ENCODE measurements around the gene ENO1. TPM values are rescaled to one million over a fixed set of nuclear protein-coding genes. Genes with fewer than 3 reads are reported as not detected.
A peak's percentile ranks its signal among the peaks of the same experiment; 100 is the strongest.
"Not testable (repeated sequence)": the region's sequence is repeated elsewhere in the genome, so short reads cannot be mapped to it uniquely, and the experiment has no call there.

ENO1 gene
- total RNA-seq, 6 experiments from 2014 or later = 1,376 to 1,744 (median 1,709) TPM

DNA sequence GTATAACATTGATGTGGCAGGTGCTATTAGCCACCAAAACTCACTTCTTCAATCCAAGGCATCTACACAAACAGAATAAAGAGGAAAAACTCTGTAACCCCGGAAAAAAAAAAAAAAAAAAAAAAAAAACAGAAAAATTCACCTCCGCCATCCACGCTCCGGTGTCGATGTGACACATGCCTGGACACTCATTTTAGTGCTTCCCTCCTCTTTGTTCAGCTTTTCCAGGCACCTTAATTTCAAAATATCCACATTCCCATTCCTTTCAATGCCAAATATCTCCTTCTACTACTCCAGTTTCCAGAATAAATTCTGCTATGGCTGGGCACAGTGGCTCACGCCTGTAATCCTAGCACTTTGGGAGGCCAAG is 55.2 kb downstream of the ENO1 start:
- no peaks in the 10 kb centered on the region for H3K36me3 Mint-ChIP-seq (ENCODE audit: low read depth)
- no peaks in the 10 kb centered on the region for H3K9me3 Mint-ChIP-seq
- peak overlapping the region; percentile 49; the same call in 1 of the 2 replicates for H3K4me3 Mint-ChIP-seq
- no peak for DNase-seq
- peaks cover 10% of the 10 kb centered on the region for H3K27me3 Mint-ChIP-seq (ENCODE audit: insufficient read depth)
- TF ChIP-seq CTCF (IDR thresholded peaks at IDR 0.05) = no peak
- peaks cover 48% of the 10 kb centered on the region for H3K4me1 Mint-ChIP-seq (ENCODE audit: low read depth)
- peak overlapping the region; percentile 45; the same call in 1 of the 2 replicates for H3K27ac Mint-ChIP-seq

- Mint-ChIP-seq H3K27me3 (ENCODE audit: insufficient read depth) (peaks cover 9% of the 10 kb centered on the region), H3K27ac (peak overlapping the region; percentile 62), H3K36me3 (ENCODE audit: low read depth) (no peaks in the 10 kb centered on the region), H3K4me1 (ENCODE audit: low read depth) (peaks cover 53% of the 10 kb centered on the region), H3K4me3 (peak overlapping the region; percentile 57; the same call in 1 of the 2 replicates), H3K9me3 (no peaks in the 10 kb centered on the region)
- DNase-seq = peak; percentile 97
- TF ChIP-seq CTCF (IDR thresholded peaks at IDR 0.05) = no peak
Measured at GRCh38 chr1:8822373-8823294, 55.9 kb downstream of the ENO1 start.

DNA sequence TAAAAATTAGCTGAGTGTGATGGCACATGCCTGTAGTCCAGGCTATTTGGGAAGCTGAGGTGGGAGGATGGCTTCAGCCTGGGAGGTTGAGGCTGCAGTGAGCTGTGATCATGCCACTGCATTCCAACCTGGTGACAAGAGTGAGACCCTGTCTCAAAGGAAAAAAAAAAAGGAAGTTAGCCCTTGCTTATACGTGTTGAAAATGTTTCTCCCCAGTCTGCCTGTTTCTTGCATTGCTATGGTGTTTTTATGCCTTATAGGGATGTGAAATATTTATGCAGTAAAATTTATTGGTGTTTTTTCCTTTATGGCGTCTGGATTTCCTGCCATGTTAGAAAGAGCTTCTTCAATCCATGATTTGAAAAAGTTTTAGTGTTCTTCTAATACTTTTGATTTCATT is 57.4 kb downstream of the ENO1 start:
- DNase-seq = no peak
- H3K36me3 Mint-ChIP-seq (ENCODE audit: low read depth) = no peaks in the 10 kb centered on the region
- H3K27me3 Mint-ChIP-seq (ENCODE audit: insufficient read depth) = peaks cover 8% of the 10 kb centered on the region
- no peaks in the 10 kb centered on the region for H3K9me3 Mint-ChIP-seq
- no peak for TF ChIP-seq CTCF (IDR thresholded peaks at IDR 0.05)
- no peak overlapping the region for H3K27ac Mint-ChIP-seq
- peaks cover 58% of the 10 kb centered on the region for H3K4me1 Mint-ChIP-seq (ENCODE audit: low read depth)
- no peak overlapping the region for H3K4me3 Mint-ChIP-seq

DNA sequence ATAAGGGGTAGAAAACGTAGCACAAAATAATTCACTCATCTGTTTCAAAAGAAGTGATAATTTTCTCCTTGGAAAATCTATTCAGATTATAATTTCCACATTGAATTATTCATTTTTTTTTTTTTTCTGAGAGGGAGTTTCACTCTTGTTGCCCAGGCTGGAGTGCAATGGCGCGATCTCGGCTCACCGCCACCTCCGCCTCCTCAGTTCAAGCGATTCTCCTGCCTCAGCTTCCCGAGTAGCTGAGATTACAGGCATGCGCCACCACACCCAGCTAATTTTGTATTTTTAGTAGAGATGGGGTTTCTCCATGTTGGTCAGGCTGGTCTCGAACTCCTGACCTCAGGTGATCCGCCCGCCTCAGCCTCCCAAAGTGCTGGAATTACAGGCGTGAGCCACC is 59.7 kb downstream of the ENO1 start:
- 0 out of 2 replicates have a peak overlapping the region, but pooled peaks have one; percentile 85 for H3K27ac Mint-ChIP-seq
- not testable (repeated sequence) for H3K27me3 Mint-ChIP-seq (ENCODE audit: insufficient read depth); DNase-seq; H3K36me3 Mint-ChIP-seq (ENCODE audit: low read depth); H3K9me3 Mint-ChIP-seq
- peak overlapping the region; percentile 87 for H3K4me3 Mint-ChIP-seq
- H3K4me1 Mint-ChIP-seq (ENCODE audit: low read depth) = peaks cover 70% of the 10 kb centered on the region

DNA sequence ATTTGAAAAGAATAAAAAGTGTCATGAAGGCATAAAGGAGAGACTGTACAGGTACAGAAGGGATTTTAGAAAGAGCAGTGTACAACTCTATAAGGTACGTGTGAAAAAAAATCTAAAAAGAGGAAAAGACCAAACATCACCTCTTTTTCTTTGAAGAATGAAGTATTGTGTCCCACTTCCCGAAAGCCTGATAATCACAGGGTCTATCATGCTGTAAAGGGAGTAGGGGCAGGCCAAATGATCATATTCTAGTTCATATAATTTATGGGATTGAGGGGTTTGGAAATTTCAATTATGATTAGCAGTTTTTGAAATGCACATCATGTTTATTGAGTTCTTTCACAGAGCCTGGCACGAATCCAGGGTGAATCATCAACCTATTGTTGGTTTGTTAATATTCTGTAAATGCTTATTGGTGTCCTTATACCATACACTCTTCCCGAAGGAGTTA is 60.1 kb downstream of the ENO1 start:
- H3K9me3 Mint-ChIP-seq = no peaks in the 10 kb centered on the region
- H3K27me3 Mint-ChIP-seq (ENCODE audit: insufficient read depth) = peaks cover 6% of the 10 kb centered on the region
- TF ChIP-seq CTCF (IDR thresholded peaks at IDR 0.05) = no peak
- H3K36me3 Mint-ChIP-seq (ENCODE audit: low read depth) = no peaks in the 10 kb centered on the region
- H3K4me1 Mint-ChIP-seq (ENCODE audit: low read depth) = peaks cover 70% of the 10 kb centered on the region
- H3K27ac Mint-ChIP-seq = peak overlapping the region; percentile 85
- peak overlapping the region; percentile 87 for H3K4me3 Mint-ChIP-seq
- DNase-seq = peak; percentile 70

All from HFFc6 (cell line).